GM06990 (cell line): ENCODE results near the gene CYP2R1.

ENCODE experiments used
- DNase-seq: peaks from one replicate; pipeline ENCODE4 v3.0.0-alpha.2; 2011; ENCODE audit not compliant: insufficient read length; ENCODE audit errors: extremely low read depth
- H3K27me3 ChIP-seq: replicated peaks from 2 replicates; pipeline ENCODE4 v1.6.0; 2011; ENCODE audit warnings: low read length; ENCODE audit not compliant: control insufficient read depth, insufficient read depth
- H3K36me3 ChIP-seq: 2 replicates; pipeline ENCODE4 v1.5.1; 2011; ENCODE audit warnings: low read length; ENCODE audit not compliant: control insufficient read depth, insufficient read depth
- H3K4me3 ChIP-seq: replicated peaks from 2 replicates; pipeline ENCODE4 v1.5.1; 2011; ENCODE audit warnings: low read depth, mild to moderate bottlenecking, control low read depth, low read length
- CTCF ChIP-seq: IDR thresholded peaks from 2 replicates; pipeline ENCODE4 v1.5.1; 2011; ENCODE audit warnings: low read length, control low read depth, mild to moderate bottlenecking, inconsistent platforms; ENCODE audit not compliant: insufficient read depth, poor library complexity, severe bottlenecking

The CYP2R1 gene

GRCh38 chr11:14858404-14858803, 33.6 kb downstream of the CYP2R1 start:
- Histone ChIP-seq H3K27me3 (no peaks in the 10 kb centered on the region), H3K4me3 (no peak overlapping the region), H3K36me3 (no peaks in the 10 kb centered on the region)
- no peak for TF ChIP-seq CTCF
- no peak for DNase-seq

GRCh38 chr11:14857621-14858020, 34.4 kb downstream of the CYP2R1 start:
- no peak overlapping the region for H3K4me3 ChIP-seq
- H3K36me3 ChIP-seq = no peaks in the 10 kb centered on the region
- no peak for TF ChIP-seq CTCF
- no peaks in the 10 kb centered on the region for H3K27me3 ChIP-seq
- no peak for DNase-seq

- no peak overlapping the region for H3K4me3 ChIP-seq
- H3K36me3 ChIP-seq = no peaks in the 10 kb centered on the region
- H3K27me3 ChIP-seq = no peaks in the 10 kb centered on the region
- no peak for TF ChIP-seq CTCF
- DNase-seq = no peak
These were observed 36.1 kb downstream of the CYP2R1 start for GRCh38 chr11:14855890-14856289.

- no peak overlapping the region for H3K4me3 ChIP-seq
- H3K27me3 ChIP-seq = no peaks in the 10 kb centered on the region
- DNase-seq = no peak
- TF ChIP-seq CTCF = no peak
- no peaks in the 10 kb centered on the region for H3K36me3 ChIP-seq
These were observed 38.0 kb downstream of the CYP2R1 start for GRCh38 chr11:14854057-14854456.

- TF ChIP-seq CTCF = no peak
- no peaks in the 10 kb centered on the region for H3K27me3 ChIP-seq
- no peak overlapping the region for H3K4me3 ChIP-seq
- no peak for DNase-seq
- H3K36me3 ChIP-seq = no peaks in the 10 kb centered on the region
These were observed 39.4 kb downstream of the CYP2R1 start for GRCh38 chr11:14852571-14853177.

GRCh38 chr11:14842002-14842401, 50.0 kb downstream of the CYP2R1 start:
- Histone ChIP-seq H3K36me3 (no peaks in the 10 kb centered on the region), H3K27me3 (no peaks in the 10 kb centered on the region), H3K4me3 (no peak overlapping the region)
- TF ChIP-seq CTCF = no peak
- DNase-seq = no peak
